Measurements from ENCODE around the gene TAF1.
"Not testable (repeated sequence)": the region's sequence is repeated elsewhere in the genome, so short reads cannot be mapped to it uniquely, and the experiment has no call there.

The TAF1 gene

GRCh38 chrX:71510161-71510560 lies 144.0 kb downstream of the TAF1 start:
- no peak for DNase-seq (ENCODE audit: low read depth in 2 of 2)

DNA sequence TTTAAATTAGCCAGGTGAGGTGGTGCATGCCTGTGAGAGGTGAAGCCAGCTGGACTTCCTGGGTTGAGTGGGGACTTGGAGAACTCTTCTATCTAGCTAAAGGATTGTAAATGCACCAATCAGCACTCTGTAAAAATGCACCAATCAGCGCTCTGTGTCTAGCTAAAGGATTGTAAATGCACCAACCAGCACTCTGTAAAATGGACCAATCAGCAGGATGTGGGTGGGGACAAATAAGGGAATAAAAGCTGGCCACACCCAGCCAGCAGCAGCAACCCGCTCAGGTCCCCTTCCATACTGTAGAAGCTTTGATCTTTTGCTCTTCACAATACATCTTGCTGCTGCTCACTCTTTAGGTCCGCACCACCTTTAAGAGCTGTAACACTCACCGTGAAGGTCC lies 147.6 kb downstream of the TAF1 start:
- DNase-seq (ENCODE audit: low read depth in 2 of 2): not testable (repeated sequence)

GRCh38 chrX:71514367-71515037 lies 148.3 kb downstream of the TAF1 start:
- no peak for DNase-seq (ENCODE audit: low read depth in 2 of 2)

GRCh38 chrX:71515038-71515396 lies 148.9 kb downstream of the TAF1 start:
- DNase-seq (ENCODE audit: low read depth in 2 of 2): no peak

All from stimulated activated CD8-positive, alpha-beta memory T cell treated with anti-CD3 and anti-CD28 coated beads, Interleukin-2, amount 100 ng/mL, for 1 hour (primary cell).